ENCODE measurements around the gene SYDE1. TPM values are rescaled to one million over a fixed set of nuclear protein-coding genes. Genes with fewer than 3 reads are reported as not detected.
A peak's percentile ranks its signal among the peaks of the same experiment; 100 is the strongest.
"Not testable (repeated sequence)": the region's sequence is repeated elsewhere in the genome, so short reads cannot be mapped to it uniquely, and the experiment has no call there.

SYDE1 gene
- total RNA-seq, 2 donors from 2014 or later = 0.12 TPM; not detected in 1

DNA sequence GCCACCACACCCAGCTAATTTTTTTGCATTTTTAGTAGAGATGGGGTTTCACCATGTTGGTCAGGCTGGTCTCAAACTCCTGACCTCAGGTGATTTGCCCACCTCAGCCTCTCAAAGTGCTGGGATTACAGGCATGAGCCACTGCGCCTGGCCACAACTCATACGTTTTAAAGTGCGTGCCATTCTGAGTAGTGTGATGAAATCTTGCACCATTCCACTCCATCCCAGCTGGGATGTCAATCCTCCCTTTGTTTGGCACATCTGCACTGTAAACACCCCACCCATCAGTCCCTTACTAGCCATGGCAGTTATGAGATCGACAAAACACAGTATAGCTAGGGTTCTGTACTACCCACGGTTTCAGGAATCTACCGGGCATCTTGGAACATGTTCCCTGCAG, 9.2 kb upstream of the SYDE1 start:
- not testable (repeated sequence) for H3K9me3 ChIP-seq (ENCODE audit: control insufficient read depth, low read length, poor library complexity, severe bottlenecking); H3K27ac Mint-ChIP-seq; H3K4me3 Mint-ChIP-seq; H3K36me3 Mint-ChIP-seq (ENCODE audit: low read depth); DNase-seq; H3K4me1 Mint-ChIP-seq; ATAC-seq
- H3K27me3 Mint-ChIP-seq = peaks cover 11% of the 10 kb centered on the region

DNA sequence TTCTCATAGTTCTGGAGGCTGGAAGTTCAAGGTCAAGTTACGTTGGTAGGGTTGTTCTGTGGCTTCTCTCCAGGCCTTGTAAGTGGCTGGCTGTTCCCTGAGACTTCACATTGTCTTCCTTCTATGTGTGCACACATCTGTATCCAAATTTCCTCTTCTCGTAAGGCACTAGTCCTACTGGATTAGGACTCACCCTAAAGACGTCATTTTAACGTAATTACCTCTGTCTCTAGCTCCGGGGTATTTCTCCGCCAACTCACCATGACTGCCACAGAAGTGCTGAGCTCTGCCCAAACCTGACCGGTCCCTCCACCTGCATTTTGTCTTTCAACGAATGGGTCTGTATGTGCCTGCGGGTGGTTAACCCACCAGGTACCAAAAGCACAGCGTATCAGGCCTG, 8.7 kb upstream of the SYDE1 start:
- Mint-ChIP-seq H3K36me3 (ENCODE audit: low read depth) (no peaks in the 10 kb centered on the region), H3K27ac (no peak overlapping the region), H3K4me3 (no peak overlapping the region), H3K4me1 (peaks cover 2% of the 10 kb centered on the region), H3K27me3 (peaks cover 11% of the 10 kb centered on the region)
- DNase-seq = no peak
- ATAC-seq = no peak
- H3K9me3 ChIP-seq (ENCODE audit: control insufficient read depth, low read length, poor library complexity, severe bottlenecking) = no peaks in the 10 kb centered on the region

DNA sequence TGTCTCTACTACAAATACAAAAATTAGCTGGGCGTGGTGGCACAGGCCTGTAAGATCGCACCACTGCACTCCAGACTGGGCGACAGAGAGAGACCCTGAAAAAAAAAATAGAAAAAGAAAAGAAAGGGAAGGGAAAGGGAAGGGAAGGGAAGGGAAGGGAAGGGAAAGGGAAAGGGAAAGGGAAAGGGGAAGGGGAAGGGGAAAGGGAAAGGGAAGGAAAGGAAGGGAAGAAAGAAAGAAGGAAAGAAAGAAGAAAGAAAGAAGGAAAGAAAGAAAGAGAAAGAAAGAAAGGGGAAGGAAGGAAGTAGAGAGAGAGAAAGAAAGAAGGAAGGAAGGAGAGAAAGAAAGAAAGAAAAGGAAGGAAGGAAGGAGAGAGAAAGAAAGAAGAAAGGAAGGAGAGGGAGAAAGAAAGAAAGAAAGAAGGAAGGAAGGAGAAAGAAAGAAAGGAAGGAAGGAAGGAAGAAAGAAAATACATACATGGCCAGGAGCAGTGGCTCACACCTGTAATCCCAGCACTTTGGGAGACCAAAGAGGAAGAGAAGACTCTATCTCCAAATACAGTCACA, 8.1 kb upstream of the SYDE1 start:
- H3K27me3 Mint-ChIP-seq = peaks cover 11% of the 10 kb centered on the region
- no peak for ATAC-seq
- DNase-seq = no peak

DNA sequence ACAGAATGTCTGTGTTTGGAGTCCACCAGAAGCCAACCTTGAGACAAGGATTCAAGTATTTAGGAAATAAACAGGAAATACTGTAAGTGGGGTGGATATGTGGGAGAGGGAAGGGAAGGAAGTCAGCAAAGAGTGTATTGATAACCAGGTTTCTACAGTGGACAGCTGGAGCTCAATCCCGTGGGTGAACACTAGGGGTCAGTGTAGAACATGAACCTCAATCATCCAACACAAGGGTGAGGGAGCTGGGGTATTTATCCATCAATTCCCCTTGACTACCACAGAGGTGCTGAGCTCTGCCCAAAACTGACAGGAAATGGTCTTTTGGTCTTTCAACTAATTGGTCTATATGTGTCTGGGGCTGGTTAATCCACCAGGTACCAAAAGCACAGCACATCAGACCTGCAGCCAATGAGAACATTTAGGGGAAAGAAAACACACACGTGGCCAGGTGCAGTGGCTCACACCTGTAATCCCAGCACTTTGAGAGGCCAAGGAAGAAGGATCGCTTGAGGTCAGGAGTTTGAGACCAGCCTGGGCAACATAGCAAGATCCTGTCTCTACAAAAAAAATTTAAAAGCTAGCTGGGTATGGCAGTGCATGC, 5.6 kb upstream of the SYDE1 start:
- Mint-ChIP-seq H3K27ac (no peak overlapping the region), H3K4me3 (no peak overlapping the region), H3K4me1 (peaks cover 3% of the 10 kb centered on the region), H3K36me3 (ENCODE audit: low read depth) (peaks cover under 1% of the 10 kb centered on the region), H3K27me3 (peaks cover 22% of the 10 kb centered on the region)
- no peaks in the 10 kb centered on the region for H3K9me3 ChIP-seq (ENCODE audit: control insufficient read depth, low read length, poor library complexity, severe bottlenecking)
- DNase-seq = peak in 2 of 3 donors; percentile 21 to 46
- peak; percentile 71 for ATAC-seq

More for the DNA sequence above, 8.1 kb upstream of the SYDE1 start:
- H3K9me3 ChIP-seq (ENCODE audit: control insufficient read depth, low read length, poor library complexity, severe bottlenecking) = no peaks in the 10 kb centered on the region
- Mint-ChIP-seq H3K27ac (no peak overlapping the region), H3K4me1 (peaks cover 2% of the 10 kb centered on the region), H3K36me3 (ENCODE audit: low read depth) (no peaks in the 10 kb centered on the region), H3K4me3 (no peak overlapping the region)

DNA sequence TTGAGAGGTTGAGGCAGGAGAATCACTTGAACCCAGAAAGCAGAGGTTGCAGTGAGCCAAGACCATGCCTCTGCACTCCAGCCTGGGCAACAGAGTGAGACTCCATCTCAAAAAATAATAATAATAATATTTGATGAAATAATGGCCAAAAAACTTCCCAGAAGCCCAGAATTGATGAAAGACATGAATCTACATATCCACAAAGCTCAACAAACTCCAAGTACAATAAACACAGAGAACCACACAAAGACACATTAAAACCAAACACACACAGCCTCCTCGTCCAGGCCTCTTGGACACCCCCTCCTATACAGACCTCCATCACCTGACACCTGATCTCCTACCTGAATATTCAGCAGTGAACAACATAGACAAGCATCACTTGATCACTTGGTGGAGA, 3.2 kb upstream of the SYDE1 start:
- Mint-ChIP-seq H3K4me1 (peaks cover 10% of the 10 kb centered on the region), H3K36me3 (ENCODE audit: low read depth) (peaks cover 2% of the 10 kb centered on the region), H3K4me3 (no peak overlapping the region), H3K27ac (no peak overlapping the region), H3K27me3 (peaks cover 25% of the 10 kb centered on the region)
- no peaks in the 10 kb centered on the region for H3K9me3 ChIP-seq (ENCODE audit: control insufficient read depth, low read length, poor library complexity, severe bottlenecking)
- ATAC-seq (no peak), DNase-seq (no peak)

DNA sequence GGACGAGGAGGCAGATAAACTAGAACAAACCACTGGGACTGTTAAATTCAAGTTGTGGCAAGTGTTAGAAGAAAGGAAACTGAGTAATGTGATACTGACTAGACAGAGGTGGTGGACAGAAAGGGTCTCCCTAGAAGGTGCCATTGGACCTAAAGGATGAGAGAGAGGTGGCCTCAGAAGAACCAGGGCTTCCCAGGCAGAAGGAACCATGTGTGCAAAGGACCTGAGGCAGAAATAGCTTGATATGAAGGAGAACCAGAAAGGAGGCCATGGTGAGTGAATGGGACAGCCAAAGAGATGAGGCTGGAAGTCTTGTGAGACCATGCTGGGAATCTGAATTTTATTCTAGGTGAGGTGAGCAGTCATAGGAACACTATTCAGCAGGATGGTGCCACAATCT, 2.8 kb upstream of the SYDE1 start:
- Mint-ChIP-seq H3K27ac (no peak overlapping the region), H3K4me3 (no peak overlapping the region), H3K4me1 (peaks cover 8% of the 10 kb centered on the region), H3K27me3 (peaks cover 25% of the 10 kb centered on the region), H3K36me3 (ENCODE audit: low read depth) (peaks cover 2% of the 10 kb centered on the region)
- DNase-seq (no peak), ATAC-seq (no peak)
- no peaks in the 10 kb centered on the region for H3K9me3 ChIP-seq (ENCODE audit: control insufficient read depth, low read length, poor library complexity, severe bottlenecking)

DNA sequence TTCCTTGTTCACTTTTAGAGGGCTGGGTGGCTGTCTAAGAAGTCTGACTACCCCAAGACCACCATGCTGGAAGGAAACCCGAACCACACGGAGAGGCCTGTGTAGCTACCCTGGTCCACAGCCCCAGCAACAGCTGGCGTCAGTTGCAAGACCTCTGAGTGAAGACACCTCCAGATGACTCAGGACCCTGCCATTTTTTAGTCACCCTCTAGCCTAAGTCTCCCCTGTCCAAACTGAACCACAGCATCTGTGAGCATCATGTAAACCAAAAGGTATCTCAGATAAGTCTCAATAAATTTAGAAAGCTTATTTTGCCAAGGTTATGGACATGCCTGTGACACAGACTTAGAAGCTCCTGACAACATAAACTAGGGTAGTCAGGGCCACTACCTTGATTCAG, 2.2 kb upstream of the SYDE1 start:
- H3K4me1 Mint-ChIP-seq = peaks cover 8% of the 10 kb centered on the region

DNA sequence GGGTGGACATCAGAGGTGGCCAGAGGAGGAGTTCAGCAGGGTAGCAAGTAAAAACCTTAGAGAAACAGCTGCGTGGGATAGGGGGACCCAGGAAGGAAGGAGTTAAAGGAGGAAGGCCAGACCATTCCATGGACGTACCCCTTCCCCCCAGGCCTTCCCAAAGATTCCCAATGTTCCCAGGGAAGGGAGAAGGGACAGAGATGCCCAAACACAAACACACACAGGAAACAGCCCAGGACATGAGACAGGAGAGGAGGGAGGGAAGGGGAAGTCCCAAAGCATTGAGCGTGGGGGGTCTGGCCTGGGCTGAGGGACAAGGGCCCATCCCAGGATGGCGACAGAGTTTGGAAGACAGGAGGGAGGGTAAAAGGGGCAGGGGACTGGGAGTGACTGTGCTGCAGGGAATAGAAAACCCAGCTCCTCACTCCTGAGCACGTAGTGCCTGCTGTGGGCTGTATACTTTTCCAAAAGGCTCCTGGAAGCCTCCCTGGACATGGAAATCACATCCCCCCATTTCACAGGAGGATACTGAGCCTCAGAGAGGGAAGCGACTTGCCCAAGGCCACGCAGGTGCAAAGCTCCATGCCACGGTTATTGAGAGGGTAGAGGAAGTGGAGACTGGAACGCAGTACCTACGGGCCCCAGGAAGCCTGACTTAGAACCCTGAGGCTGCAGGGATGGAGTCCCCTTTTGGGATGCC, 1.1 kb downstream of the SYDE1 start:
- H3K36me3 Mint-ChIP-seq (ENCODE audit: low read depth) = peaks cover 2% of the 10 kb centered on the region
- H3K27ac Mint-ChIP-seq = no peak overlapping the region
- peaks cover 8% of the 10 kb centered on the region for H3K4me1 Mint-ChIP-seq
- ATAC-seq (no peak), DNase-seq (no peak)
- H3K9me3 ChIP-seq (ENCODE audit: control insufficient read depth, low read length, poor library complexity, severe bottlenecking) = no peaks in the 10 kb centered on the region
- peaks cover 25% of the 10 kb centered on the region for H3K27me3 Mint-ChIP-seq
- peak overlapping the region; percentile 72 for H3K4me3 Mint-ChIP-seq

More for the DNA sequence above, 2.2 kb upstream of the SYDE1 start:
- ATAC-seq (no peak), DNase-seq (no peak)
- no peaks in the 10 kb centered on the region for H3K9me3 ChIP-seq (ENCODE audit: control insufficient read depth, low read length, poor library complexity, severe bottlenecking)
- H3K4me3 Mint-ChIP-seq = no peak overlapping the region
- no peak overlapping the region for H3K27ac Mint-ChIP-seq
- H3K27me3 Mint-ChIP-seq = peaks cover 25% of the 10 kb centered on the region
- peaks cover 2% of the 10 kb centered on the region for H3K36me3 Mint-ChIP-seq (ENCODE audit: low read depth)

DNA sequence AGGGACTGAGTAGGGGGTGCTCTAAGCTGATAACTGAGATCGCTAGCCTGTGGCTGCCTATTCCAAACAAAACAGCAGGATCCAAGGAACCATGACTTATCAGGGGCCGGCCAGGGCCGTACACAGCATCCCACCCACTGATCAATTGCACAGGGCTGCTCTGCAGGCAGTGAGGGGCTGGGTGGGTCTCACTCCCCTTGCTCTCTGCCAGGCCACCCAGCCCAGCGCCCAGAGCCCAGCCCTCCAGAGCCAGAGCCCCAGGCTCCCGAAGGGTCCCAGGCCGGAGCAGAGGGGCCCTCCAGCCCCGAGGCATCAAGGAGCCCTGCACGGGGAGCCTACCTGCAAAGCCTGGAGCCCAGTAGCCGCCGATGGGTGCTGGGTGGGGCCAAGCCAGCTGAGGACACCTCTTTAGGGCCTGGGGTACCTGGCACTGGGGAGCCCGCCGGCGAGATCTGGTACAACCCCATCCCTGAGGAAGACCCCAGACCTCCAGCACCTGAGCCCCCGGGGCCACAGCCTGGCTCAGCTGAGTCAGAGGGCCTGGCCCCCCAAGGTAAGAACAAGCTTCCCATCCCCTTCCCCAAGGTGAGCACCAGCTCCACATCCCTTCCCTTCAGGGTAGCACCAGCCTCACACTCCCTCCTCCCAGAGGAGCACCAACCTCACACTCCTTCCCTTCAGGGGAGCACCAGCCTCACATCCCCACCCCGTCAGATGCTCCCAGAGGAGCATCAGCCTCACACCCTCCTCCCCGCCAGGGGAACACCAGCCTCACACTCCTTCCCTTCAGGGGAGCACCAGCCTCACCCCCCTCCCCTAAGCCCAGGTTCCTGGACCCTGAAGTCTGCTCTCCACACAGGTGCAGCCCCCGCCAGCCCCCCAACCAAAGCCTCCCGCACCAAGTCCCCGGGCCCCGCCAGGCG, 1.9 kb downstream of the SYDE1 start:
- Mint-ChIP-seq H3K4me3 (no peak overlapping the region), H3K36me3 (ENCODE audit: low read depth) (peaks cover 2% of the 10 kb centered on the region), H3K4me1 (peaks cover 8% of the 10 kb centered on the region), H3K27me3 (peaks cover 25% of the 10 kb centered on the region), H3K27ac (no peak overlapping the region)
- no peaks in the 10 kb centered on the region for H3K9me3 ChIP-seq (ENCODE audit: control insufficient read depth, low read length, poor library complexity, severe bottlenecking)
- ATAC-seq = no peak
- DNase-seq = no peak

DNA sequence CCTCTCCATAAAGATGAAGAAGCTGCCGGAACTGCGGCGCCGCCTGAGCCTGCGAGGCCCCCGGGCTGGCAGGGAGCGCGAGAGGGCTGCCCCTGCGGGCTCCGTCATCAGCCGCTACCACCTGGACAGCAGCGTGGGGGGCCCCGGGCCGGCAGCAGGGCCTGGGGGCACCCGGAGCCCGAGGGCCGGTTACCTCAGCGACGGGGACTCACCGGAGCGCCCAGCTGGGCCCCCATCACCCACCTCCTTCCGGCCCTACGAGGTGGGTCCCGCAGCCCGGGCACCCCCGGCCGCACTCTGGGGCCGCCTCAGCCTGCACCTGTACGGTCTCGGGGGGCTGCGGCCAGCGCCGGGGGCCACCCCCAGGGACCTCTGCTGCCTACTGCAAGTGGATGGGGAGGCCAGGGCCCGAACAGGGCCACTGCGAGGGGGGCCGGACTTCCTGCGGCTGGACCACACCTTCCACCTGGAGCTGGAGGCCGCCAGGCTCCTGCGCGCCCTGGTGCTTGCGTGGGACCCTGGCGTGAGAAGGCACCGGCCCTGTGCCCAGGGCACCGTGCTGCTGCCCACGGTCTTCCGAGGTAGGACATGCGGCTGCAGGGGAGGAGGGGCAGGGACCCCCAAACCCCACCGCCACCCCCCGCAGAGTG, 2.7 kb downstream of the SYDE1 start:
- Mint-ChIP-seq H3K4me3 (no peak overlapping the region), H3K4me1 (peaks cover 8% of the 10 kb centered on the region), H3K36me3 (ENCODE audit: low read depth) (peaks cover 2% of the 10 kb centered on the region), H3K27me3 (peaks cover 25% of the 10 kb centered on the region), H3K27ac (no peak overlapping the region)
- ATAC-seq (no peak), DNase-seq (no peak)
- H3K9me3 ChIP-seq (ENCODE audit: control insufficient read depth, low read length, poor library complexity, severe bottlenecking) = no peaks in the 10 kb centered on the region

DNA sequence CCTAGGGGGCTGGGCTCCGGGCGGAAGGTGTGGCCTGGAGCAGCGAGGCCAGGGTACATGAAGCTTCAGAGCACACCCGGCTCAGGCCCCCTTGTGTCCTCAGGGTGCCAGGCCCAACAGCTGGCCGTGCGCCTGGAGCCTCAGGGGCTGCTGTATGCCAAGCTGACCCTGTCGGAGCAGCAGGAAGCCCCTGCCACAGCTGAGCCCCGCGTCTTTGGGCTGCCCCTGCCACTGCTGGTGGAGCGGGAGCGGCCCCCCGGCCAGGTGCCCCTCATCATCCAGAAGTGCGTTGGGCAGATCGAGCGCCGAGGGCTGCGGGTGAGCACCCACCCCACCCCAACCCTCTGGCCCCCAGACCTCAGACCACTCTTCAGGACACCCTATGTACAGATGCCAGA, 3.2 kb downstream of the SYDE1 start:
- no peak overlapping the region for H3K4me3 Mint-ChIP-seq
- H3K9me3 ChIP-seq (ENCODE audit: control insufficient read depth, low read length, poor library complexity, severe bottlenecking) = no peaks in the 10 kb centered on the region
- peaks cover 8% of the 10 kb centered on the region for H3K4me1 Mint-ChIP-seq
- H3K36me3 Mint-ChIP-seq (ENCODE audit: low read depth) = peaks cover 2% of the 10 kb centered on the region
- no peak overlapping the region for H3K27ac Mint-ChIP-seq
- peaks cover 25% of the 10 kb centered on the region for H3K27me3 Mint-ChIP-seq
- ATAC-seq = no peak
- DNase-seq = no peak

DNA sequence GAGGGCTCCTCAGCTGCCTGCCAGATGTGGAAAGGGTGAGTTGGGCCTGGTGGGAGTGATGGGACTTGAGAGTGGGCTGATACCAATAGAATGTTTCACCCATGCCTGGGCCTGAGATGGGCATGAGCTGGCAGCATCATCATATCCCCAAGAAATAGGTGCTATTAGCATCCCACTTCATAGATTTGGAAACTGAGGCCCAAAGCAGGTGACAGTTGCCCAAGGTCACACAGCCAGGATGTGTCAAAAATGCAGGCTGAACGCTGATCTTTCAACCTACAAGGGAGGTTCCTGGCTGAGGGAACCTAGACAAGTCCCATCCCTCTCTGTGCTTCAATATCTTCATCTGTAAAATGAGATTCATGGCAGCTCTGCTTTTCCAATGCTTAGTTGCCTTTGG, 4.6 kb downstream of the SYDE1 start:
- Mint-ChIP-seq H3K27me3 (peaks cover 13% of the 10 kb centered on the region), H3K27ac (no peak overlapping the region), H3K36me3 (ENCODE audit: low read depth) (no peaks in the 10 kb centered on the region), H3K4me1 (peaks cover 6% of the 10 kb centered on the region), H3K4me3 (no peak overlapping the region)
- no peak for ATAC-seq
- no peaks in the 10 kb centered on the region for H3K9me3 ChIP-seq (ENCODE audit: control insufficient read depth, low read length, poor library complexity, severe bottlenecking)
- no peak for DNase-seq

DNA sequence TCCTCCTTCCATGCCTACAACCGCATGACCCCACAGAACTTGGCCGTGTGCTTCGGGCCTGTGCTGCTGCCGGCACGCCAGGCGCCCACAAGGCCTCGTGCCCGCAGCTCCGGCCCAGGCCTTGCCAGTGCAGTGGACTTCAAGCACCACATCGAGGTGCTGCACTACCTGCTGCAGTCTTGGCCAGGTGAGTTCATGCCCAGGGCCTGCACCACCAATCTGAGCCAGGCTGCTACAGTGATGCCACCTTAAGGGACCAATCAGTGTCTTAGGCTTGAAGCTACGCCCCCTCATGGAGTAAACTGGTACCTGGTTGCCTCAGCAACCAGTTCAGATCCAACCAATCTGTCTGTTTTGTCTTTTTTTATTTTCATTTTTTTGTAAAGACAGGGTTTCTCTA, 5.2 kb downstream of the SYDE1 start:
- no peak for DNase-seq
- Mint-ChIP-seq H3K4me3 (no peak overlapping the region), H3K27ac (no peak overlapping the region), H3K4me1 (peaks cover 4% of the 10 kb centered on the region), H3K27me3 (peaks cover 11% of the 10 kb centered on the region), H3K36me3 (ENCODE audit: low read depth) (no peaks in the 10 kb centered on the region)
- no peaks in the 10 kb centered on the region for H3K9me3 ChIP-seq (ENCODE audit: control insufficient read depth, low read length, poor library complexity, severe bottlenecking)
- peak; percentile 61 for ATAC-seq
